ENCODE measurements around the gene RIMBP2. TPM values are rescaled to one million over a fixed set of nuclear protein-coding genes. Genes with fewer than 3 reads are reported as not detected.

RIMBP2 gene
- polyA plus RNA-seq, 1 donor (not counting 4 experiments of a cell fraction or from before 2014, with no cell fraction given) = 0.16 TPM

- Histone ChIP-seq H3K27me3 (ENCODE audit: control insufficient read depth, extremely low read depth, insufficient read depth, low read length) (no peaks in the 10 kb centered on the region), H3K9ac (ENCODE audit: control insufficient read depth, extremely low read depth, insufficient read depth, low read length) (no peak overlapping the region), H3K9me3 (ENCODE audit: control insufficient read depth, low read depth, low read length) (peaks cover 2% of the 10 kb centered on the region), H3K4me2 (ENCODE audit: control insufficient read depth, extremely low read depth, insufficient read depth, low read depth, low read length) (no peak overlapping the region), H3K9me1 (ENCODE audit: control insufficient read depth, extremely low read depth, insufficient read depth, low read length) (no peaks in the 10 kb centered on the region), H3K36me3 (ENCODE audit: control insufficient read depth in 2 of 2, extremely low read depth in 1 of 2, insufficient read depth in 2 of 2, low read length in 2 of 2) (no peaks in the 10 kb centered on the region), H3K4me1 (ENCODE audit: control insufficient read depth, extremely low read depth, insufficient read depth, low read length) (no peaks in the 10 kb centered on the region), H4K20me1 (ENCODE audit: control insufficient read depth, extremely low read depth, insufficient read depth, low read length) (no peaks in the 10 kb centered on the region), H2AFZ (ENCODE audit: control insufficient read depth, low read length) (no peak overlapping the region), H3K4me3 (ENCODE audit: control insufficient read depth in 2 of 3, extremely low read depth in 1 of 3, insufficient read depth in 2 of 3, low read depth in 1 of 3, low read length in 3 of 3) (no peak overlapping the region), H3K27ac (ENCODE audit: control insufficient read depth, insufficient read depth, low read length) (no peak overlapping the region), H3K79me2 (ENCODE audit: control insufficient read depth, insufficient read depth, low read length) (no peaks in the 10 kb centered on the region)
- dilution Hi-C loops (cut with MboI; ENCODE audit: extremely low pct_ligation_motif_present, low sequenced_read_pairs) = no loop called here
- DNase-seq (ENCODE audit: low read depth, low spot score) (no peak), FAIRE-seq (no peak)
- TF ChIP-seq EZH2 (IDR thresholded peaks at IDR 0.05; ENCODE audit: low read length) (no peak), CTCF (optimal IDR thresholded peaks at IDR 0.05 in 1 of 3, IDR thresholded peaks at IDR 0.05 in 1 of 3, conservative IDR thresholded peaks at IDR 0.05 in 1 of 3; ENCODE audit: extremely low read depth in 1 of 3, insufficient read depth in 2 of 3, low read length in 3 of 3) (no peak)
Measured at GRCh38 chr12:130686511-130686991, 29.5 kb downstream of the RIMBP2 start.

GRCh38 chr12:130685850-130686249, 30.2 kb downstream of the RIMBP2 start:
- no peak overlapping the region for H3K4me3 ChIP-seq (ENCODE audit: control insufficient read depth in 2 of 3, extremely low read depth in 1 of 3, insufficient read depth in 2 of 3, low read depth in 1 of 3, low read length in 3 of 3)
- H3K4me2 ChIP-seq (ENCODE audit: control insufficient read depth, extremely low read depth, insufficient read depth, low read depth, low read length) = no peak overlapping the region
- DNase-seq (ENCODE audit: low read depth, low spot score) = no peak
- H3K9me1 ChIP-seq (ENCODE audit: control insufficient read depth, extremely low read depth, insufficient read depth, low read length) = no peaks in the 10 kb centered on the region
- H3K9me3 ChIP-seq (ENCODE audit: control insufficient read depth, low read depth, low read length) = peaks cover 2% of the 10 kb centered on the region
- no peaks in the 10 kb centered on the region for H3K36me3 ChIP-seq (ENCODE audit: control insufficient read depth in 2 of 2, extremely low read depth in 1 of 2, insufficient read depth in 2 of 2, low read length in 2 of 2)
- H3K79me2 ChIP-seq (ENCODE audit: control insufficient read depth, insufficient read depth, low read length) = no peaks in the 10 kb centered on the region
- no peaks in the 10 kb centered on the region for H3K4me1 ChIP-seq (ENCODE audit: control insufficient read depth, extremely low read depth, insufficient read depth, low read length)
- H3K27ac ChIP-seq (ENCODE audit: control insufficient read depth, insufficient read depth, low read length) = no peak overlapping the region
- H2AFZ ChIP-seq (ENCODE audit: control insufficient read depth, low read length) = no peak overlapping the region
- no peak for FAIRE-seq
- no peaks in the 10 kb centered on the region for H3K27me3 ChIP-seq (ENCODE audit: control insufficient read depth, extremely low read depth, insufficient read depth, low read length)
- H3K9ac ChIP-seq (ENCODE audit: control insufficient read depth, extremely low read depth, insufficient read depth, low read length) = no peak overlapping the region
- dilution Hi-C loops (cut with MboI; ENCODE audit: extremely low pct_ligation_motif_present, low sequenced_read_pairs) = no loop called here
- no peak for TF ChIP-seq CTCF (optimal IDR thresholded peaks at IDR 0.05 in 1 of 3, IDR thresholded peaks at IDR 0.05 in 1 of 3, conservative IDR thresholded peaks at IDR 0.05 in 1 of 3; ENCODE audit: extremely low read depth in 1 of 3, insufficient read depth in 2 of 3, low read length in 3 of 3)
- TF ChIP-seq EZH2 (IDR thresholded peaks at IDR 0.05; ENCODE audit: low read length) = no peak
- H4K20me1 ChIP-seq (ENCODE audit: control insufficient read depth, extremely low read depth, insufficient read depth, low read length) = no peaks in the 10 kb centered on the region
